PC-3 (cell line): ENCODE data around the gene HINFP. TPM values are rescaled to one million over a fixed set of nuclear protein-coding genes. Genes with fewer than 3 reads are reported as not detected.

Source experiments
- ATAC-seq: fragments of 200-7000 bp; cut with Tn5 transposase; 2 replicates; pipeline ENCODE4 v1.9.1; 2020; ENCODE audit warnings: mild to moderate bottlenecking, moderate library complexity
- BruUV-seq: library from RNA; stranded (reverse); fragments of 400-500 nt; replicated peaks from 2 replicates; lab custom pipeline; 2021; lab: Mats Ljungman, UMichigan
- CTCF ChIA-PET: fragments of 300-600 bp; sonication (Branson Sonifier 250); formaldehyde crosslinking; loops from one replicate; lab custom pipeline; 2022; ENCODE audit warnings: antibody characterized with exemption; lab: Charles Lee
- POLR2A ChIA-PET: fragments of 300-600 bp; sonication (Branson Sonifier 250); formaldehyde crosslinking; loops from one replicate; lab custom pipeline; 2022; ENCODE audit warnings: antibody characterized with exemption; ENCODE audit not compliant: unreplicated experiment; lab: Charles Lee
- DNase-seq: peaks from one replicate; pipeline ENCODE4 v3.0.0-alpha.2; 2015
- H2AFZ ChIP-seq: fragments of 300-600 bp; sonication (generic); 2 replicates; pipeline ENCODE4 v1.6.0; 2016; ENCODE audit warnings: antibody characterized with exemption, low read length
- H3F3A ChIP-seq: fragments of 300-600 bp; sonication (generic); one replicate; pipeline ENCODE4 v1.6.0; 2017; ENCODE audit warnings: antibody characterized with exemption, low read length, control low read depth, mild to moderate bottlenecking; ENCODE audit not compliant: unreplicated experiment
- H3K27ac ChIP-seq: fragments of 300-600 bp; sonication (generic); 2 replicates; pipeline ENCODE4 v1.5.1; 2016; ENCODE audit warnings: mild to moderate bottlenecking, low read length
- H3K27me3 ChIP-seq: fragments of 300-600 bp; sonication (generic); 2 replicates; pipeline ENCODE4 v1.6.1; 2016; ENCODE audit warnings: low read length, mixed read lengths
- H3K36me3 ChIP-seq: fragments of 300-600 bp; sonication (generic); 2 replicates; pipeline ENCODE4 v1.6.1; 2016; ENCODE audit warnings: low read depth, mixed run types, low read length, mixed read lengths
- H3K4me1 ChIP-seq: fragments of 300-600 bp; sonication (generic); 2 replicates; pipeline ENCODE4 v1.5.1; 2016; ENCODE audit warnings: low read length; ENCODE audit not compliant: insufficient read depth
- H3K4me2 ChIP-seq: fragments of 300-600 bp; sonication (generic); 2 replicates; pipeline ENCODE4 v1.6.0; 2016; ENCODE audit warnings: low read length
- H3K4me3 ChIP-seq: fragments of 300-600 bp; sonication (generic); 2 replicates; pipeline ENCODE4 v1.5.1; 2016; ENCODE audit warnings: mild to moderate bottlenecking, low read length, mixed read lengths
- H3K79me2 ChIP-seq: fragments of 300-600 bp; sonication (generic); 2 replicates; pipeline ENCODE4 v1.6.1; 2017; ENCODE audit warnings: low read length, mixed read lengths
- H3K9ac ChIP-seq: fragments of 300-600 bp; sonication (generic); 2 replicates; pipeline ENCODE4 v1.6.0; 2016; ENCODE audit warnings: mild to moderate bottlenecking, low read length
- H3K9me2 ChIP-seq: fragments of 300-600 bp; sonication (generic); replicated peaks from 2 replicates; pipeline ENCODE4 v1.6.1; 2016; ENCODE audit warnings: mixed run types, low read length, mixed read lengths
- H3K9me3 ChIP-seq: fragments of 300-600 bp; sonication (generic); 2 replicates; pipeline ENCODE4 v1.6.1; 2016; ENCODE audit warnings: low read length, mixed read lengths
- H4K20me1 ChIP-seq: fragments of 300-600 bp; sonication (generic); 2 replicates; pipeline ENCODE4 v1.6.1; 2016; ENCODE audit warnings: low read length, mixed read lengths
- CTCF ChIP-seq: fragments of 300-600 bp; sonication (generic); conservative IDR thresholded peaks from 2 replicates; pipeline ENCODE4 v1.5.1; 2017; ENCODE audit warnings: antibody characterized with exemption, low read depth, mild to moderate bottlenecking, low read length
- EZH2 ChIP-seq: fragments of 300-600 bp; sonication (generic); IDR thresholded peaks from one replicate; pipeline ENCODE4 v1.6.1; 2017; ENCODE audit warnings: antibody characterized with exemption, mild to moderate bottlenecking, low read length; ENCODE audit not compliant: unreplicated experiment
- EZH2phosphoT487 ChIP-seq: fragments of 300-600 bp; sonication (generic); IDR thresholded peaks from 2 replicates; pipeline ENCODE4 v1.6.1; 2018; ENCODE audit warnings: mild to moderate bottlenecking, antibody characterized with exemption, low read length, borderline replicate concordance
- intact Hi-C: fragments of 100-400 bp; cut with micrococcal nuclease; formaldehyde crosslinking; loops from 2 replicates; pipeline ENCODE4 v1.9.0; 2023
- total RNA-seq: library from RNA; depleted of rRNA; stranded (reverse); fragments of >200 nt; gene quantifications from 2 replicates; pipeline ENCODE4 v1.2.3, GENCODE V29; 2014

The HINFP gene
- total RNA-seq, 1 experiment from 2014 or later = 24.7 TPM

- BruUV-seq = TSS peak; percentile 79
- peak; percentile 72 for DNase-seq
Observed at GRCh38 chr11:119169282-119169719, 47.9 kb downstream of the HINFP start.

GRCh38 chr11:119172513-119172912, 51.1 kb downstream of the HINFP start:
- no peaks in the 10 kb centered on the region for H3K9me2 ChIP-seq

More at GRCh38 chr11:119169282-119169719, 47.9 kb downstream of the HINFP start:
- Histone ChIP-seq H3K27me3 (no peaks in the 10 kb centered on the region), H3K36me3 (no peaks in the 10 kb centered on the region), H3K4me2 (peak overlapping the region; percentile 87), H3F3A (no peaks in the 10 kb centered on the region), H2AFZ (peak overlapping the region; percentile 94), H3K9ac (peak overlapping the region; percentile 84), H4K20me1 (no peaks in the 10 kb centered on the region), H3K27ac (peak overlapping the region; percentile 36), H3K9me2 (no peaks in the 10 kb centered on the region), H3K4me3 (peak overlapping the region; percentile 80), H3K9me3 (no peaks in the 10 kb centered on the region), H3K79me2 (no peaks in the 10 kb centered on the region), H3K4me1 (peaks cover 22% of the 10 kb centered on the region)
- ChIA-PET POLR2A (interaction anchor here (0.5 to 1.1 kb wide), 3 partner anchors 27 to 952 kb away, joined by 3 to 4 read pairs (median 3); partner anchors contain the start of gene HINFP), CTCF (interaction anchor here (0.6 to 0.9 kb wide), 4 partner anchors 18 to 74 kb away, joined by 3 to 4 read pairs (median 3); a partner anchor contains a TSS)
- peak; percentile 39 for ATAC-seq
- TF ChIP-seq EZH2phosphoT487 (no peak), EZH2 (no peak), CTCF (no peak)
- intact Hi-C loops = loop anchor here (10.0 kb wide), 1 partner anchor 156 kb away; no protein-coding TSS in a partner anchor

GRCh38 chr11:119173453-119173852, 52.1 kb downstream of the HINFP start:
- intact Hi-C loops = no loop called here
- BruUV-seq = no TSS peak
- CTCF ChIA-PET = no interaction called here
- Histone ChIP-seq H3K9me3 (no peaks in the 10 kb centered on the region), H3K27me3 (no peaks in the 10 kb centered on the region), H3K9me2 (no peaks in the 10 kb centered on the region), H3K36me3 (no peaks in the 10 kb centered on the region), H3K4me3 (no peak overlapping the region), H3K4me2 (no peak overlapping the region), H2AFZ (no peak overlapping the region), H3K27ac (no peak overlapping the region), H3K79me2 (no peaks in the 10 kb centered on the region), H3K9ac (no peak overlapping the region), H3F3A (no peaks in the 10 kb centered on the region), H3K4me1 (peaks cover 17% of the 10 kb centered on the region), H4K20me1 (no peaks in the 10 kb centered on the region)
- ATAC-seq = no peak
- POLR2A ChIA-PET = no interaction called here
- TF ChIP-seq CTCF (no peak), EZH2phosphoT487 (no peak), EZH2 (no peak)
- no peak for DNase-seq

More at GRCh38 chr11:119172513-119172912, 51.1 kb downstream of the HINFP start:
- no peak overlapping the region for H3K4me2 ChIP-seq
- no peak overlapping the region for H3K27ac ChIP-seq
- intact Hi-C loops = no loop called here
- no peaks in the 10 kb centered on the region for H4K20me1 ChIP-seq
- POLR2A ChIA-PET = interaction anchor here (0.5 kb wide), 1 partner anchor 183 kb away, joined by 3 read pairs; no protein-coding TSS in a partner anchor
- H3K36me3 ChIP-seq = no peaks in the 10 kb centered on the region
- H3K4me3 ChIP-seq = no peak overlapping the region
- ATAC-seq (no peak), DNase-seq (no peak)
- no peak overlapping the region for H3K9ac ChIP-seq
- no peak overlapping the region for H2AFZ ChIP-seq
- H3F3A ChIP-seq = no peaks in the 10 kb centered on the region
- no peaks in the 10 kb centered on the region for H3K9me3 ChIP-seq
- no peaks in the 10 kb centered on the region for H3K27me3 ChIP-seq
- CTCF ChIA-PET = no interaction called here
- no TSS peak for BruUV-seq
- no peaks in the 10 kb centered on the region for H3K79me2 ChIP-seq
- peaks cover 25% of the 10 kb centered on the region for H3K4me1 ChIP-seq
- TF ChIP-seq EZH2phosphoT487 (no peak), EZH2 (no peak)
